ENCODE data around the gene CTBP2. TPM values are rescaled to one million over a fixed set of nuclear protein-coding genes. Genes with fewer than 3 reads are reported as not detected.

The CTBP2 gene
- polyA plus RNA-seq, 1 donor (not counting 4 experiments of a cell fraction or from before 2014, with no cell fraction given) = 76.0 TPM

DNA sequence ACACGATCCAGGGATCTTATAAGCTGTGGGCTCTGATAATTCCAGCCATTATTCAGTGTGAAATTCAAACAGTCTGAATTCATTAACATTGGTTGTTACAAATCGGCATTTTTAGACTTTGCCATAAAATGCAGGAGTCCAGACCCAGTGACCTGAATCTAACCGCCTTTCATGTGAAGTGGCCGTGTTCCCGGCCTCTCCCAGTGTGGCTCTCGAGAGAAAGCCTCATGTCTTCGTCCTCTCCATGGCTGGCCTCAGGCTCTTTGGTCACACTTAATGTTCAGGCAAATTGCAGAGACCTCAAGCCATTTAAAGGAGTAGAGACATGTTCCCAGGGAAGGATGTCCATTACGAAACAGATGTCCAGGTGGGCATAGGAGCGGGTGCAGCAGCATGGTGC, 59.3 kb downstream of the CTBP2 start:
- H3K9ac ChIP-seq (ENCODE audit: control insufficient read depth, extremely low read depth, insufficient read depth, low read length) = no peak overlapping the region
- dilution Hi-C loops (cut with MboI; ENCODE audit: extremely low pct_ligation_motif_present, low sequenced_read_pairs) = no loop called here
- peaks cover 8% of the 10 kb centered on the region for H3K4me1 ChIP-seq (ENCODE audit: control insufficient read depth, extremely low read depth, insufficient read depth, low read length)
- H3K27me3 ChIP-seq (ENCODE audit: control insufficient read depth, extremely low read depth, insufficient read depth, low read length) = no peaks in the 10 kb centered on the region
- no peak overlapping the region for H3K4me3 ChIP-seq (ENCODE audit: control insufficient read depth in 2 of 3, extremely low read depth in 1 of 3, insufficient read depth in 2 of 3, low read depth in 1 of 3, low read length in 3 of 3)
- H3K9me1 ChIP-seq (ENCODE audit: control insufficient read depth, extremely low read depth, insufficient read depth, low read length) = no peaks in the 10 kb centered on the region
- DNase-seq (ENCODE audit: low read depth, low spot score) (no peak), FAIRE-seq (no peak)
- TF ChIP-seq, protein P1, sequence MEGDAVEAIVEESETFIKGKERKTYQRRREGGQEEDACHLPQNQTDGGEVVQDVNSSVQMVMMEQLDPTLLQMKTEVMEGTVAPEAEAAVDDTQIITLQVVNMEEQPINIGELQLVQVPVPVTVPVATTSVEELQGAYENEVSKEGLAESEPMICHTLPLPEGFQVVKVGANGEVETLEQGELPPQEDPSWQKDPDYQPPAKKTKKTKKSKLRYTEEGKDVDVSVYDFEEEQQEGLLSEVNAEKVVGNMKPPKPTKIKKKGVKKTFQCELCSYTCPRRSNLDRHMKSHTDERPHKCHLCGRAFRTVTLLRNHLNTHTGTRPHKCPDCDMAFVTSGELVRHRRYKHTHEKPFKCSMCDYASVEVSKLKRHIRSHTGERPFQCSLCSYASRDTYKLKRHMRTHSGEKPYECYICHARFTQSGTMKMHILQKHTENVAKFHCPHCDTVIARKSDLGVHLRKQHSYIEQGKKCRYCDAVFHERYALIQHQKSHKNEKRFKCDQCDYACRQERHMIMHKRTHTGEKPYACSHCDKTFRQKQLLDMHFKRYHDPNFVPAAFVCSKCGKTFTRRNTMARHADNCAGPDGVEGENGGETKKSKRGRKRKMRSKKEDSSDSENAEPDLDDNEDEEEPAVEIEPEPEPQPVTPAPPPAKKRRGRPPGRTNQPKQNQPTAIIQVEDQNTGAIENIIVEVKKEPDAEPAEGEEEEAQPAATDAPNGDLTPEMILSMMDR (optimal IDR thresholded peaks at IDR 0.05 in 1 of 3, IDR thresholded peaks at IDR 0.05 in 1 of 3, conservative IDR thresholded peaks at IDR 0.05 in 1 of 3; ENCODE audit: extremely low read depth in 1 of 3, insufficient read depth in 2 of 3, low read length in 3 of 3) = no peak
- TF ChIP-seq EZH2 (IDR thresholded peaks at IDR 0.05; ENCODE audit: low read length) = no peak
- H3K9me3 ChIP-seq (ENCODE audit: control insufficient read depth, low read depth, low read length) = no peaks in the 10 kb centered on the region
- H4K20me1 ChIP-seq (ENCODE audit: control insufficient read depth, extremely low read depth, insufficient read depth, low read length) = peaks cover 12% of the 10 kb centered on the region
- H3K27ac ChIP-seq (ENCODE audit: control insufficient read depth, insufficient read depth, low read length) = no peak overlapping the region
- no peak overlapping the region for H3K4me2 ChIP-seq (ENCODE audit: control insufficient read depth, extremely low read depth, insufficient read depth, low read depth, low read length)
- no peak overlapping the region for H2AFZ ChIP-seq (ENCODE audit: control insufficient read depth, low read length)
- peaks cover 11 to 26% of the 10 kb centered on the region in 2 experiments for H3K36me3 ChIP-seq (ENCODE audit: control insufficient read depth in 2 of 2, extremely low read depth in 1 of 2, insufficient read depth in 2 of 2, low read length in 2 of 2)
- H3K79me2 ChIP-seq (ENCODE audit: control insufficient read depth, insufficient read depth, low read length) = peaks cover 95% of the 10 kb centered on the region

DNA sequence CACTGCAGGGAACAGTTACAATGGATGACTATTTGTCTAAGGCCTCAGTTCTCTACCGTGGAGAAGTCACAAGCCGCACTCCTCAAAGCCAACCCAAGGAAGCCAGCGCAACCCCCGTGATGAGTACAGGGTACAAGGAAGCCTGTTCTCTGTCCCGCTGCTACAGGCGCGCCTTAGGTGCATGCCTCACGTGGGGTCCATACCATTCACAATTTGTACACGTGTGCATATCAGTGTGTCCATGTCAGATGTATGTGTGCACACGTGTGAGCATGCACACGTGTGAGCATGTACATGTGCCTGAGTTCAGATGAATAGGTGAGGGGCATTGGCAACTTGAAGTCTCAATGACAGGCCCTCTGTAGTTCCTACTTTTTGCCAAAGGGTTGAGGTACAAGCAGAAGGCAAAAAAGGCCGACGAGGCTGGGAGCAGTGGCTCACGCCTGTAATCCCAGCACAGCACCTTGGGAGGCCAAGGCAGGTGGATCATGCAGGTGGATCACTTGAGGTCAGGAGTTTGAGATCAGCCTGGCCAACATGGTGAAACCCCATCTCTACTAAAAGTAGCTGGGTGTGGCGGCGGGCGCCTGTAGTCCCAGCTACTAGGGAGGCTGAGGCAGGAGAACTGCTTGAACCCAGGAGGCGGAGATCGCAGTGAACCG, 62.8 kb downstream of the CTBP2 start:
- Histone ChIP-seq H3K9me1 (ENCODE audit: control insufficient read depth, extremely low read depth, insufficient read depth, low read length) (no peaks in the 10 kb centered on the region), H4K20me1 (ENCODE audit: control insufficient read depth, extremely low read depth, insufficient read depth, low read length) (peaks cover 33% of the 10 kb centered on the region), H3K79me2 (ENCODE audit: control insufficient read depth, insufficient read depth, low read length) (peaks cover 95% of the 10 kb centered on the region), H3K9me3 (ENCODE audit: control insufficient read depth, low read depth, low read length) (no peaks in the 10 kb centered on the region), H3K4me2 (ENCODE audit: control insufficient read depth, extremely low read depth, insufficient read depth, low read depth, low read length) (no peak overlapping the region), H3K36me3 (ENCODE audit: control insufficient read depth in 2 of 2, extremely low read depth in 1 of 2, insufficient read depth in 2 of 2, low read length in 2 of 2) (peaks cover 25 to 31% of the 10 kb centered on the region in 2 experiments), H3K27ac (ENCODE audit: control insufficient read depth, insufficient read depth, low read length) (no peak overlapping the region), H2AFZ (ENCODE audit: control insufficient read depth, low read length) (no peak overlapping the region), H3K4me1 (ENCODE audit: control insufficient read depth, extremely low read depth, insufficient read depth, low read length) (no peaks in the 10 kb centered on the region), H3K27me3 (ENCODE audit: control insufficient read depth, extremely low read depth, insufficient read depth, low read length) (no peaks in the 10 kb centered on the region), H3K4me3 (ENCODE audit: control insufficient read depth in 2 of 3, extremely low read depth in 1 of 3, insufficient read depth in 2 of 3, low read depth in 1 of 3, low read length in 3 of 3) (no peak overlapping the region), H3K9ac (ENCODE audit: control insufficient read depth, extremely low read depth, insufficient read depth, low read length) (no peak overlapping the region)
- FAIRE-seq (no peak), DNase-seq (ENCODE audit: low read depth, low spot score) (no peak)
- TF ChIP-seq, protein P1 (optimal IDR thresholded peaks at IDR 0.05 in 1 of 3, IDR thresholded peaks at IDR 0.05 in 1 of 3, conservative IDR thresholded peaks at IDR 0.05 in 1 of 3; ENCODE audit: extremely low read depth in 1 of 3, insufficient read depth in 2 of 3, low read length in 3 of 3) = no peak
- no peak for TF ChIP-seq EZH2 (IDR thresholded peaks at IDR 0.05; ENCODE audit: low read length)
- dilution Hi-C loops (cut with MboI; ENCODE audit: extremely low pct_ligation_motif_present, low sequenced_read_pairs) = no loop called here

All from keratinocyte (primary cell).